GM18870 (cell line): ENCODE data around the gene CELSR3.

ENCODE experiments used
- ATAC-seq: cut with Tn5 transposase; IDR thresholded peaks from one replicate; pipeline ENCODE4 v1.9.1; 2021; ENCODE audit warnings: moderate library complexity; ENCODE audit not compliant: unreplicated experiment

The CELSR3 gene

GRCh38 chr3:48662753-48663488, at the start of gene CELSR3:
Gene CELSR3, minus strand, starts transcription at chr3:48662886. Its CDS starts 252 bp downstream, at chr3:48662634.
- no peak for ATAC-seq

- ATAC-seq, result no peak
These were observed 49.0 kb upstream of the CELSR3 start for GRCh38 chr3:48711727-48712126.

GRCh38 chr3:48709051-48709461, 46.4 kb upstream of the CELSR3 start:
- ATAC-seq, result no peak

GRCh38 chr3:48708481-48708889, 45.8 kb upstream of the CELSR3 start:
- ATAC-seq, result no peak

GRCh38 chr3:48707157-48707556, 44.5 kb upstream of the CELSR3 start:
- ATAC-seq, result no peak

GRCh38 chr3:48702320-48702920, 39.7 kb upstream of the CELSR3 start:
- no peak for ATAC-seq

- no peak for ATAC-seq
These were observed 38.2 kb upstream of the CELSR3 start for GRCh38 chr3:48700731-48701405.

GRCh38 chr3:48698891-48699290, 36.2 kb upstream of the CELSR3 start:
- no peak for ATAC-seq

GRCh38 chr3:48697952-48698351, 35.3 kb upstream of the CELSR3 start:
- no peak for ATAC-seq

- no peak for ATAC-seq
These were observed 33.9 kb upstream of the CELSR3 start for GRCh38 chr3:48696601-48697000.

GRCh38 chr3:48696156-48696555, 33.5 kb upstream of the CELSR3 start:
- no peak for ATAC-seq

- ATAC-seq, result no peak
These were observed 32.7 kb upstream of the CELSR3 start for GRCh38 chr3:48695393-48695753.

GRCh38 chr3:48694610-48695392, 32.1 kb upstream of the CELSR3 start:
- ATAC-seq, result no peak

GRCh38 chr3:48693826-48694225, 31.1 kb upstream of the CELSR3 start:
- no peak for ATAC-seq

GRCh38 chr3:48692551-48692950, 29.9 kb upstream of the CELSR3 start:
- ATAC-seq, result no peak

- no peak for ATAC-seq
These were observed 28.3 kb upstream of the CELSR3 start for GRCh38 chr3:48690846-48691458.

GRCh38 chr3:48689384-48689783, 26.7 kb upstream of the CELSR3 start:
- ATAC-seq, result no peak

- ATAC-seq, result no peak
These were observed 26.0 kb upstream of the CELSR3 start for GRCh38 chr3:48688737-48689075.

- no peak for ATAC-seq
These were observed 25.5 kb upstream of the CELSR3 start for GRCh38 chr3:48688032-48688736.

- no peak for ATAC-seq
These were observed 24.6 kb upstream of the CELSR3 start for GRCh38 chr3:48687220-48687678.
